ENCODE results near the gene IL17B.

The IL17B gene

GRCh38 chr5:149413477-149414210, 34.6 kb upstream of the IL17B start:
- Histone ChIP-seq H3K79me2 (ENCODE audit: low read length) (no peaks in the 10 kb centered on the region), H3K36me3 (replicated peaks; ENCODE audit: insufficient read depth, low read length) (no peaks in the 10 kb centered on the region), H3K9me3 (replicated peaks; ENCODE audit: insufficient read depth, low read length) (no peaks in the 10 kb centered on the region), H3K4me1 (ENCODE audit: low read length) (no peaks in the 10 kb centered on the region), H3K4me3 (ENCODE audit: low read length) (no peak overlapping the region), H3K27ac (ENCODE audit: low read length) (no peak overlapping the region), H3K27me3 (replicated peaks; ENCODE audit: insufficient read depth, low read length) (no peaks in the 10 kb centered on the region), H4K20me1 (ENCODE audit: insufficient read depth, low read length) (no peaks in the 10 kb centered on the region), H3K9me2 (replicated peaks; ENCODE audit: insufficient read depth, low read length) (no peaks in the 10 kb centered on the region), H3K9ac (ENCODE audit: low read length) (no peak overlapping the region), H3K4me2 (ENCODE audit: low read depth, low read length) (no peak overlapping the region), H2AFZ (ENCODE audit: low read length) (no peak overlapping the region), H3F3A (ENCODE audit: insufficient read depth, low read length) (no peaks in the 10 kb centered on the region)
- no peak for TF ChIP-seq EZH2phosphoT487 (IDR thresholded peaks at IDR 0.05; ENCODE audit: low read length)
- TF ChIP-seq CTCF (IDR thresholded peaks at IDR 0.05; ENCODE audit: low read length): no peak
- no peak for DNase-seq

GRCh38 chr5:149412783-149413476, 33.8 kb upstream of the IL17B start:
- H3K27ac ChIP-seq (ENCODE audit: low read length): no peak overlapping the region
- TF ChIP-seq CTCF (IDR thresholded peaks at IDR 0.05; ENCODE audit: low read length): no peak
- TF ChIP-seq EZH2phosphoT487 (IDR thresholded peaks at IDR 0.05; ENCODE audit: low read length): no peak
- no peak for TF ChIP-seq EZH2 (optimal IDR thresholded peaks at IDR 0.05; ENCODE audit: low read depth, low read length)
- H3K4me3 ChIP-seq (ENCODE audit: low read length): no peak overlapping the region
- H3K9me3 ChIP-seq (replicated peaks; ENCODE audit: insufficient read depth, low read length): no peaks in the 10 kb centered on the region
- no peaks in the 10 kb centered on the region for H3F3A ChIP-seq (ENCODE audit: insufficient read depth, low read length)
- H4K20me1 ChIP-seq (ENCODE audit: insufficient read depth, low read length): no peaks in the 10 kb centered on the region
- no peaks in the 10 kb centered on the region for H3K79me2 ChIP-seq (ENCODE audit: low read length)
- no peak overlapping the region for H3K4me2 ChIP-seq (ENCODE audit: low read depth, low read length)
- H3K9me2 ChIP-seq (replicated peaks; ENCODE audit: insufficient read depth, low read length): no peaks in the 10 kb centered on the region
- H3K9ac ChIP-seq (ENCODE audit: low read length): no peak overlapping the region
- H3K4me1 ChIP-seq (ENCODE audit: low read length): no peaks in the 10 kb centered on the region
- H3K36me3 ChIP-seq (replicated peaks; ENCODE audit: insufficient read depth, low read length): no peaks in the 10 kb centered on the region
- DNase-seq: no peak
- no peaks in the 10 kb centered on the region for H3K27me3 ChIP-seq (replicated peaks; ENCODE audit: insufficient read depth, low read length)
- no peak overlapping the region for H2AFZ ChIP-seq (ENCODE audit: low read length)

- H3K4me1 ChIP-seq (ENCODE audit: low read length): no peaks in the 10 kb centered on the region
These were observed 32.8 kb upstream of the IL17B start for GRCh38 chr5:149411738-149412519.

More at GRCh38 chr5:149411738-149412519, 32.8 kb upstream of the IL17B start:
- Histone ChIP-seq H2AFZ (ENCODE audit: low read length) (no peak overlapping the region), H3K27ac (ENCODE audit: low read length) (no peak overlapping the region), H4K20me1 (ENCODE audit: insufficient read depth, low read length) (no peaks in the 10 kb centered on the region), H3K9me3 (replicated peaks; ENCODE audit: insufficient read depth, low read length) (no peaks in the 10 kb centered on the region), H3K4me3 (ENCODE audit: low read length) (no peak overlapping the region), H3K27me3 (replicated peaks; ENCODE audit: insufficient read depth, low read length) (no peaks in the 10 kb centered on the region), H3K9ac (ENCODE audit: low read length) (no peak overlapping the region), H3F3A (ENCODE audit: insufficient read depth, low read length) (no peaks in the 10 kb centered on the region), H3K9me2 (replicated peaks; ENCODE audit: insufficient read depth, low read length) (no peaks in the 10 kb centered on the region), H3K79me2 (ENCODE audit: low read length) (no peaks in the 10 kb centered on the region), H3K4me2 (ENCODE audit: low read depth, low read length) (no peak overlapping the region), H3K36me3 (replicated peaks; ENCODE audit: insufficient read depth, low read length) (no peaks in the 10 kb centered on the region)
- TF ChIP-seq CTCF (IDR thresholded peaks at IDR 0.05; ENCODE audit: low read length): no peak
- no peak for TF ChIP-seq EZH2phosphoT487 (IDR thresholded peaks at IDR 0.05; ENCODE audit: low read length)
- TF ChIP-seq EZH2 (optimal IDR thresholded peaks at IDR 0.05; ENCODE audit: low read depth, low read length): no peak
- DNase-seq: no peak
